Activated naive CD4-positive, alpha-beta T cell treated with anti-CD3 and anti-CD28 coated beads, Interleukin-2, amount 50 U/mL, for 16 hours (primary cell): Measurements from ENCODE around the gene CCNK.

Experiments used
- DNase-seq: peaks from one replicate; pipeline ENCODE4 v3.0.0-alpha.2; 2020

CCNK gene

DNA sequence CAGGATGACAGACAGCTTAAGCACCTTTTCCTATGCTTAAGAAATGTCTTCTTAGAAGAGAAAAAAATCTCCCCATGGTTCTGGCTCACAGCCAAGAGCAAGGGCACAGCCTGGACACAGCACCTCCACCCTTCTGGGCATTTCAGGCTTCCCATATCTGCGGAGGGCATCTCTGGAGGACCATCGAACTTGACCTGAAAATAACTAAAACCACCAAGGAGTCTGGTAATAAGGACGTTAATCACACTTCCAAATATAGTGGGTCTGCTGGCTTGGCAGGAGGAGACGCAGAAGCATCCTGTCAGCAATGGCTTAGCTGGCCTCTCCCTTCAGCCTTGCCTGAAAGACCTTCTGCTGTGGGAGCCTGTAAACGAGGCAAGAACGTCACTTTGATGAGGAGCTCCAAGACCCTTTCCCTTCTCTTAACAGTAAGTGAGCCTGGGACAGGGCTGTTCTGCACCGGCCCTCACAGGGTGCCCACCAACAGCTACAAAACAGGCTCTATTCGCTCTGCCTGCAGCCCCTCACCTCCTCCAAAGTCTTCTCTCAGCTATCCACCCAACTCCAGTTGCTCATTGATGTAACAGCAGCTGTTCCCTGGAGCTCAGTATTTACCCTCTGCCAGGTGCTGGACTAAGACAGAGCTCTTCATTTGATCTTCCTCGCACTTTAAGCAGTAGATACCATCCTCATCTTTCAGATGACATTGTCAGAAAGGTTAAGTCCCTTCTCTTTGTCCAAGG is 13.7 kb upstream of the CCNK start:
- DNase-seq = no peak

DNA sequence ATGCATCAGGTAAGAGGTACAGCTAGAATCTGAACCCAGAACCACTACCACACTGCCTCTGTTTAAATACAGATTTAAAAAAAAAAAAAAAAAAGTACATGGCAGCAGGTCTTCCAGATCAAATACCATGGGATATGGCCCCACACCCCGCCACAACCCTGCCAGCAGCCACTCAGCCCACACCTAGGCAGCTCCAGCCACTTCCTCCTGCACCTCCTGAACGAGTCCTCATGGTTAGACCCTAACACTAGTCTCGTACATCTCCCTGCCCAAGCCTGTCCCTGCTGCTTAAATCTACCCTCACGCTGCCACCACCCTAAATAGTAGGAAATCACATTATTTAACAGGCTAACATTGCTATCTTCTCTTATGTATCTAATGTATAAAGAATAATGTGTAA is 13.1 kb upstream of the CCNK start:
- DNase-seq = no peak

DNA sequence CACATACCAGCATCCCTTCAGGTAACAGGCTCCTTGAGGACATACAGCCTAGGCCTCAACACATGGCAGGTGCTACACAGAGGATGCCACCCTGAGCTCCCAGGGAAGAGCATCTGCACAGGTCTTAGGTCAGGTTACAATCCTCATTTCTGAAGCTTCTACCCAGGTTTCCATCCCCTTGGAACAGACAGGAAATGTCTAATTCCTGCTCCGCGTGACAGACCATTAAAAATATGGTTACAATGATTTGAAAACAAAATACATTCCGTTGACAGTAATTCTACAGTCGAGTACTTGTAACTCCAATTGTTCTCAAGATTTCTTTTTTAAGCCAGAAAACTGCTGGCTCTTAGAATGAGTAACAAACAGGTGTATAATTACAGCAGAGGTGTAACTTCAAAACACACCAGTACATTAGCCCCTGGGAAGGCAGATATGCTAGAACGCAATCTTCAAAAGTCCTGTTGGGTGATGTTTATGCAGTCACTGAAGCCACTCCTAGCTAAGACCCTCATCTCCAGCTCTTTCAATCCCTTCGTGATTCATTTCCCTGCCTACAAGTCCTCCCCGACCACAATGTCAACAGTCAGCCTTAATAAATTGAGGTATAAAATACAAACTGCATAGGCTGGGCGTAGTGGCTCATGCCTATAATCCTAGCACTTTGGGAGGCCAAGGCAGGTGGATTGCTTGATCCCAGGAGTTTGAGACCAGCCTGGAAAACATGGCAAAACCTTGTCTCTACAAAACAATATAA is 12.2 kb upstream of the CCNK start:
- no peak for DNase-seq

DNA sequence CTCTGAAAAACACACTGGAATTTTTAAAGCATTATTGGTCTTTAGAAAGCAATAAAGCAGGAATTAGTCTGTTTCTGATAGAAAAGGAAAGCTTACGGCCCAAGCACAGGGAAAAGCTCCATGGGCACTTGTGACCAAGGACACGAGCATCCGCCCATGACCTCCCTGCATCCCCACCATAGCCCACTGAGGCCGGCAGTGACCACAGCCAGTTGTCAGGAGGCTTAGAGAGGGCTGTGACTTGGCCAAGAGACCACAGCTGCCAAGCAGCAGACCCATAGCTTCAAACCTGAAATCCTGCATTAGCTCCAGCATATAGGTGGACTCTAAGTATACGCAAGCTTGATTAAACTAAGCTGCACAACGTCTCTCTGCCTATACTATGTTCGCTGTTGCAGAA is 9.5 kb upstream of the CCNK start:
- DNase-seq = no peak

DNA sequence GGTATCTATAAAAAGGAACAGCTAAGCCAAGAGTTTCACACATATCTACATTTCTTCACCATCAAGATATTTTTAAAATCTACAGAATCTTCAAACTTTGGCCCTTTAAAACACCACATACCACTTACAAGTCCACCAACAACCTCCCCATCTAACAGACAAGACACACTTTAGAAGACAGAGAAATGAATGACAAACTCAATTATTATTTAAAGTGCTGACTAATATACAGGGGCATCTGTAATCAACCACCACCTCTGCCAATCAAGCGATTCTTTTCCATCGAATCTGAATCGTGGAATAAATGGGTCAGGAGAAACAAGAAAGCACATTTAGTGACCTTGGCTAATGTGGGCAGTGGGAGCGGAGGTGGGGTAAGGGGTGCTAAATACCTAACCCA is 8.3 kb upstream of the CCNK start:
- no peak for DNase-seq

DNA sequence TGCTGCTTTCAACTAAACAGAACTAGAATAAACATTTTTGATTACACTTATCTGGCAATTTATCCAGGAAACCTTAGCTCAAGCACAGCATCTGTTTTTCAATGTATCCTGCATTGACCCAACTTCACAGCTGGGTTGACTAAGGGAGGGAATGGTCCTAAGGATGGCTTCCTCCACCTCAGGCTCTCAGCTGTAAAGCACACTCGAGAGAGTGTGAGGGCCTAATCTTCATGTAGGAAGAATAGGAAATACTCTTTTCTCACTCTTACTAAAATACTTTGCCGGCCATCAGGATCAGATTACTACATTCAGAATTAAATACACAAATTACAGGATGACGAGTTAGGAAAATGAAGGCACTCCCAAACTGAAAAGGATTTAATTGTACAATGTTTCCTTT is 7.8 kb upstream of the CCNK start:
- no peak for DNase-seq

DNA sequence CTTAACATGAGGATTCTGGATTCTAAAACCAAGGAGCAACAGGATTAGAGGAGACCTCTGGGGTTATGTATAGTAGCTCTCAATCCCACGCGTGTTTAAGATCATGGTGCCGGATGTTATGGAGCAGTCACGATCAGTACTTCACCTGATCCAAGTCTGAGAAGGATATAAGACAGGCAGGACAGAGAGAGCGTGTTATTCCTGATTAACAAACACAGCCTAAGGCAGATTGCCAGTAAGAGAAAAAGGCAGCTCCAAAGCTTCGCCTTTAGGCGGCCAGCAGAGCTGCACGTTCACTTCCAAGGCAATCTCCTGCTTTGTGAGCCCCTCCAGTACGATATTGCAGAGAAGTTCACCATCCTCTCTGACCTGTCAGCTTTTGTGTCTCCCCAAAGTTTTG is 6.0 kb upstream of the CCNK start:
- no peak for DNase-seq

DNA sequence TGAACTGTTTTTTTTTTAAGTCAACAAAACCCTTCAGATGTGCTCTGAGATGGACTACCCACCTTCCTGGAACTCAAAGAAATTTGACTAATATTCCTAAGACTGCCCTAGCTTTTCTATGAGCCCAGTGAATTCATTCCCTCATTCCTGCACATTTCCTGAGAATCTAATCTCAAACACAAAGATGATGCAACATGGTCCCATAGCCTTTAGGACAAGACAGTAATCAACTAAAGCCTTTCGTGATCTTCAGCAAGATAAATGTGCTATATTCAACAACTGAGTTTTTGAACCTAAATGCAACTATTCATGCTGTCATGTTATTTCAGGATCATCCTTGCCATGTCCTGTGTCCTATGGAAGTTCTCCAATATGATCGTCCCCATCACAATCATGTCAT is 5.5 kb upstream of the CCNK start:
- DNase-seq = no peak

DNA sequence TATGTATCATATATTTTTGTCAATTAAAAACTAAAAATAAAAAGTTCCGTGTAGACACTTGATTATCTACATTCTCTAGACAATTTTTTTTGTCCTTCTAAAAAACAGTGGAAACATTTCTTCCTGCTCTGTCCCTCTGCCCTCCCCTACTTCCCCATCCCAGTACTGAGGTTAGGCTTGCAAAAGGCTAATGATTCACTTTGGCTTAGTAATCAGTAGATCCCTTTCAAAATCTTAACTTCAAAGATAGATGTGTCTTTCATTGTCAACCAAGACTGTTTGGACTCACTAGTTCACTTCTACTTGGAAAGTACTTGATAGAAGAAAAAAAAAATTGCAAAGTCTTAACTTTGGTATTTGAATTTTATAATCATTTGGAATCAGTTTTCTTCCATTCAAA is 4.3 kb upstream of the CCNK start:
- no peak for DNase-seq

DNA sequence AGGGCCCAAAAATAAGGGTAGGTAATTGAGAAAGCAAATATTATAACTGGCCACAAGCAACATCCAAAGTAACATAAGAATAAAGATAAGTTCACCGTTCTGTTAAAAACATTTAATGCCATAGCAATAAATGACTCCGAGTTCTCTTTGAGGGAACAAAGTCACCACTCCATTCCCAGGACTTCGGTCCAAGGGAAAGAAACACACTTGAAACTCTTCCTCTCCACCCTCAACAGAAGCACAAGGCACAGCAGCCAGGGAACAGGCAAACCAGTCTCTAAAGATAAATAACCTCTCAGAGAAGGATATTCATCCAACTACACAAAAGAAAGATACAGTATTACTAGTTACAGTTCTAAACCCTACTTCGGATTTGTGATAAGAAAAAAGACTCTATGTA is 3.1 kb upstream of the CCNK start:
- DNase-seq = no peak

DNA sequence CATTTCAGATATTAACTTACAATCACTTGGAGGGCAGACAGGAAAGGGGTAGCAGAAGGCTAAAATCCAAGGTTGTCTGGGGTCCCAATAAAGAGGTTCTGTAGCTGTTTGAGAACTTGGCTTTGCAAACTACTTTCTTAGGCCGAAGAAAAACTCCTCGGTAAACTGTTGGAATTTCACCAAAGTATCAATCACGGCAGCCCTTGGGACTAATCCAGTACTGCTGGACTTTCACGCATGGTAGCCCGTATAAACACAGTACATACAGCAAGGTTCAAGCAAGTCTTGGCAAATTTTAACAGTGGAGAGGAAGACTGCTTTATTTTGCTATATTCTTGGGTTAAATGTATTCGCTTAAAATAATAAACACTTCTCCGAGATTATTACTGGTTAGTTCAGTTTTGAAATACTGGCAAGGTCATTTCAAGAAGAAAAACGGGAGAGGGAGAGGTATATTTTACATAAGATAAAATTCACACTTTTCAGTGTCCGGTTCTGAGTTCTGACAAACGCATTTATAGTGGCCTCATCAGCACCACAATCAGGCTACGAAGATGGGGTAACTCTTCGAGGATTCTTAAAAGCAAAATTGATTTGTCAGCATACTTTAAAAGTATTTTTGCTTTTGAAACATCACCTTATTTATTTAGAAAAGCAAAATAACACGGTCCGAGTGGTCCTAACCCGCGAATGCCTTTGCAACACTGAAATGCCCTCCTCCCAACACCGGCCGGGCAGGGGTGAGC is 1.9 kb upstream of the CCNK start:
- DNase-seq = no peak

DNA sequence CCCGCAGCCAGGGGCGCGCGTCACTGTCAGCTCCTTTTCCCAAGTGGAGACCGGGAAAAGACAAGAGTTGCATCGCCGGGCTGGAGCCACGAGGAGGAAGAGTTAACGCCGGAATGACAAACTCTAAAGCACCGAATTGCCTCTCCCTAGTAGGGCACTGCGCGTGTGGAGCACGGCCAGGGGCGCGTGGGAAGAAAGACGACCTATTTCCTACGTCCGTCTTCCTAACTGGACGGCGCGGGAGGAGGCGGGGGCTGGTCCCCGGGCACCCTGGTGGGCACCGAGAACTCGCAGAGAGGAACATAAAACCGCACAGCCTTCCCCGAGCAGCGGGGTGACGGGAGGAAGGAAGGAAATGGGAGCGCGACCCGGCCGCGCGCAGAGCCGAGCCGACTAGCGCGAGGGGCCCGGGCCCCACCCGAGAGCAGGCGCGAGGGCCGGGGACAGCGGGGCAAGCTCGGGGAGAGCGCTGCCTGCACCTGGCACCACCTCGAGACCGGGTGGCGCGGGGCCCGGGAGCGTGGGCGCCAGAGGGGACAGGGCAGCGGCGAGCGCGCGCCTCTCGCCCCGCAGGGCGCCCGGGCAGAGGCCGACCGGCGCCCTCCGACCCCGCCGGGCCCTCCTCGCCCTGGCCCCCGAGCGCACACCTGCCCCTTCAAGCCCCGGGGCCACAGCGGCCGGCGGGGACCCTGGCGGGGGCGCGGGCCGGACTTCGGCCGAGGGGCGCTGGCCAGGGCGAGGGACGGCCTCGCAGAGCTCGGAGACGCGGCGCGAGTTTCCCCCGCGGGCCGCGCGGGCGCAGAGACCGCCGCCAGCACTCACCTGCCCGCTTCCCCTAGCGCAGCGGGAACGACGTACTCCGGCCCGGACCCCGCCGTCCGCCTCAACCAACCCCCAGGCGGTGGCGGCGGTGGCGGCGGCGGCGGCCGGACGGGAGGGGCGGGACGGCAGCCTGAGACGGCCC is 1.0 kb upstream of the CCNK start, which contains the start of gene SETD3:
Gene SETD3 (minus strand): TSS at position 954 of the 964 bp plus-strand sequence. CDS start 15,054 bp downstream, outside the sequence.
- peak; percentile 33 for DNase-seq

DNA sequence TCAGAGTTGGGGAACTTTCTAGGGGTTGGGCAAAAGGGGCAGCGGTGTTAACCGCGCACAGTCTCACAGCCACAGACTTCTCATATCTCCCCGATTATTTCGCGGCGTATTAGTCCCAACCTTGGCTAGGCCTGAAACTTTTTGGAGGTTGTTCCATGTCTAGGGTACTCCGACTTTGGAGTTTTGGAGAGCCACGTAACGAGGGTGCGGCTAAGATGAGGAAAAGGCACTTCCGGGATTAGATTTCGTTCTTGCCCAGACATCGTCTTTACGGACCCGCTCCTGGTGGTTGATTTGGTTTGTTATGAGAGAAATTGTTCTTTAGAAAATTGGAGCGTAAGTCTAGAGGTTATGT is 513 bp downstream of the CCNK start:
- no peak for DNase-seq

DNA sequence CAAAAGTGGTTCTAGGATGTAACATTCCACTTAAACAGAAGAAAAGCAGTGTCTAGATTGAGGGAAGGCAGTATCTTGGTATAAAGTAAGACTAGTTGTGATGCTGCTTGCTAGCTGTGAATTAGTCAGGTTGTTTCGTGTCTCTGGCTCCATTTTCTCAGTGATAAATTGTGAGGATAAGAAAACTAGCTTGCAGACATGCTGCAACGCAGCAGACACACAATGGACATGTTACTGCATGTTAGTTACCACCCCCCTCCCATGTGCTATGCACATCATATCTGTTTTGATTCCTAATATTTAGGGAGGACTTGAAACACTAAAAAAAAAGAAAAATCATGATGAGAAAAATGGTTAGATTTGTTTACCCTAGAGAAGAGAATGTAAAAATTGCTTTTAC is 2.9 kb downstream of the CCNK start:
- no peak for DNase-seq

DNA sequence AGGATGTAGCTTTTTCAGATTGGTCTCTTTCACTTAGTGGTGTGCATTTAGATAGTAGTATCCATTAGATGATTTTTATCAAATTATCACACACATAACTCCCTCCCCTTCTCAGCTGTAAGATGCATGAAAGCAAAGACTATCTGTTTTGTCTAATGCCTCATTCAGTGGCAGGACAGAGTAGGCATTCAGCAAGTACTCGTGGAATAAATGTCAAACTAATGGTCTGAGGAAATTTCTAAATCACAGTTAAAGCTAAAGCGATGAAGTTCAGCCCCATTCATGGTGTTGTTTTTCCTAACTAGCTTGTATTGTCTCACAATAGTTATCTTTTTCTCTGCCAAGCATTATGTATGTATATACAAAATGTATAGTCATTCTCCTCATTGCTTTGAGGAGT is 16.1 kb downstream of the CCNK start:
- no peak for DNase-seq

DNA sequence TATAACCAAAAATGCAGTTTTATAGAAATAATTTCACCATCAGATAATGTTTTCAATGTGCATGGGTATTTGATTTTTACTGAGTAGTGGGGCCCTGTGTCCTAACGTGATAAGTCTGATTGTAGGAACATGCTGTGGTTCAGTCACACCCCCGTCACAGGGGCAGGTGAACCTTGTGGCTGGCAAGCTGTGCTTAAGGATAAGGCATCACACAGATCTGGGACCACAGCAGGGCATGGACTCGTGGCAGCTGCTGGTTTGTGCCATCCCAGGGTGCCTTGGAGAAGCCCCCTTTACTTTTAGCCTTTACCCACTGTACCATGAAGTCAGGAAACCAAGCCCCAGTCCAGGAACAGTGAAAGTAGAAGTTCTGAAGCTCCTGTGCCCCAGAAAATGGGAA is 16.7 kb downstream of the CCNK start:
- no peak for DNase-seq

DNA sequence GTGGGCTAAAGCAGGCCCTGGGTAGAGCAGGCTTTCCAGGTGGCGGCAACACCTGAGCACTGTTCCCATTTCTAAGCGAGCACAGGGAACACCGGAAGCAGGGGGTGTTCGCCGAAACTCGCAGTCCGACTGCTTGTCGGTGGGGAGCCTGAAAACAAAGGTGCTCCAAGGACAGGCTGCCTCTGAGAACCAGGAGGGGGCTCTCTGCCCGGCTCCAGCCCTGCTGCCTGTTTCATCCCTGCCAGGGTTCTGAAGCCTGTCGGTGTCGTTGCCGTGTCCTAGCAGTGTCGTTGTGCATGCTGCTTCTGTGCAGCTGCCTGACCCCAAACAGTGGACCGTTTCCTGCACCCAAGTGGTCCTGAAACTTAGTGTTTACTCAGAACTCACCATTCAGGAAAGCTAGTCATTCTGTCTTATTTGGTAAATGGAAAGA is 21.8 kb downstream of the CCNK start:
- no peak for DNase-seq

DNA sequence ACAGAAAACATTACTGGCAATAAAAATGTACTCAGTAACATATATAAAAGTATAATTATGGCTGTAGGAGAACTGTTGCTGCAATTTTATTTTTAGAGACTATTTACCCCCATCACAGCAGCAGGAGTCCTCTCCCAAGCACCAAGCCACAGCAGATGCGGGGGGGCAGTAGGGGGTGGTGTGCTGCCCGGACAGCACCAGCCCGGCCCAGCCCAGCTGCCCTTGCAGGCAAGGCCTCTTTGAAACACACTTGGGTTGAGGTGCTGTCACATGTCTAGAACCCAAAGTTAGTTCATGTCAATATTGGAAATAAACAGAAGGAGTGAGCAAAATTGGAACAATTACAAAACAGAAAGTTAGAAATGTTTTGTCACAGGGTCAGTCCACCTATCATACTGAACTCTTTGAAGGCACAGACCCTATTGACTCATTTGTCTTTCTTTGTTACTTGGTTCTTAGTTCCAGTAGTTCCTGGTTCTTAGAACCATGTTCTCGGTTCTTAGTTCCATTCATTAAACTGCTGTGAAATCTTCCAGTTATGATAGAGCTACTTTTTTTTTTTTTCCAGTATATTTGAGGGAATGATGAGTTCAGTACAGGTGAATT is 22.7 kb downstream of the CCNK start:
- no peak for DNase-seq

DNA sequence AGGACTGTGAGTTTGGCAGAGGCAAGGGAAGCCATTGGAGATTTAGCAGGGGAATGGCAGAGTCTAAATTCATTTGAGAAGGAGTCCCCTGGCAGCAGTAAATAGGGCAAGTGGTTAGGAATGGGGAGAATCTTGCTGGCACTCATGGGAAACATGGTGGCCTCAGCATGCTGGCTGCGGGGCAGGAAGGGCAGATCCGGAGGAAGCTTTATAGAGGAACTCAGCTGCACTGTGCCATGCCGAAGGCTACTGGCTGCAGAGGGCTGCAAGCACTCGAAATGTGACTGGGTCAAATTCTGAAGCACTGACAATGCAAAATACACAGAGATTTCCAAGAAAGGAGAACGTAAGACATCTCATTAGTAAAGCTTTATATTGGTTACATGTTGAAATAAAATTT is 23.9 kb downstream of the CCNK start:
- no peak for DNase-seq

DNA sequence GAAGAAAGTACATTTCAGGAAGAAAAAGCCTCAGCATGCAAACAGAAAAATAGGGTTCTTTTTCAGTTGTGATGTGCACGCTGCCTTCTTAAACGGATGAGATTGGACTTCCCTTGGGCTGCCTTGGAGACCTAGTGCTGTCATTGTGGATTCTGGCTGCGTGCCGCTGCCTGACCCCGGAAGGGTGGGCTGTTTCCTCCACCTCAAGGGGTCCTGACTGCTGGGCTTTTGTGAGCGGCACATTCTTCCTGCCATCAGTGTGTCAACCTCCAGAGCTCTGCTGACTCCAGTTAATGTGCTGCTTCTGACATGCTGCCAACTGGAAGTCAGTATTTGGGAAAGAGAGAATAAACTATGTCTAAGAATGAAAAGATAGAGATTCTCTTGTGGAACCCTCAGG is 25.1 kb downstream of the CCNK start:
- no peak for DNase-seq

DNA sequence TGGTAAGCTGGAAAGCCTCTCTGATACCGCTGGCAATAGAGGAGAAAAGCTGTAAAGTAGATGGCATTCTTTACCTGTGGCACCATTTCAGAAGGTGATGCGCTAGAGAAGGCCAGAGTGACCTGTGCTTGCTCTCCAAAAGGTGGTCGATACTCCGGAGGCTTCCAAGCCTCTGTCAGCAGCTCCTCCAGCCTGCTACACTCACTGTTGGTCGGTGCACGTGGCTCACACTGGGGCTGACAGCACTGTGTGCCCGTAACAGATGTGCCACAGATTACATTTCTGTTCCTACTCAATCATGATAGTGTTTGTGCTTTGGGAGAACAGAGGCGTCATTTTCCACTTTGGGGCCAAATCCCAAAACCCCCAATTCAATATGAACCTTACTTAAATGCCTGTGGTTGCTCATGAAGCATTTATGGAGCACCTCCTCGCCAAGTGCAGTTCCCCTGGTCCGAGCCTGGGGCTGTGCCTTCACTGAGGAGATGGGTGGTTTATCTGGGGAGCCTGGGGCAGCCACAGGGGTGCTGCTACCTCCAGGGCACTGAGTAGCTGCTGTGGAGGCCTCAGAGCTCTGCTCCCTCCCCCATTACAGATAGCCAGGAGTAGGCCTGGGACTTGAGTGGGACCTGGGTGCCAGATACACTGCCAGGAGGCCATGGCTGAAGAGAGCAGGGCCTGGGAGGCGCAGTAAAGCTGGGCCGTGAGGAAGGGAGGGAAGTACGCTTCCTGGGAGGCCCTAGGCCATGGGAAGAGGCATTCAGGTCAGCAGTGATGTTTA is 26.8 kb downstream of the CCNK start:
- no peak for DNase-seq
